HT1080 (cell line): ENCODE measurements around the gene TUBB1. TPM values are rescaled to one million over a fixed set of nuclear protein-coding genes. Genes with fewer than 3 reads are reported as not detected.

ENCODE experiments used
- DNase-seq: peaks from one replicate; pipeline ENCODE4 v3.0.0-alpha.2; 2015; ENCODE audit warnings: low read depth
- total RNA-seq: library from RNA; depleted of rRNA; stranded (reverse); fragments of >200 nt; shearing (Covaris generic); gene quantifications from 2 replicates; pipeline ENCODE4 v1.2.3, GENCODE V29; 2014

The TUBB1 gene
- total RNA-seq, 1 experiment from 2014 or later, result not detected

DNA sequence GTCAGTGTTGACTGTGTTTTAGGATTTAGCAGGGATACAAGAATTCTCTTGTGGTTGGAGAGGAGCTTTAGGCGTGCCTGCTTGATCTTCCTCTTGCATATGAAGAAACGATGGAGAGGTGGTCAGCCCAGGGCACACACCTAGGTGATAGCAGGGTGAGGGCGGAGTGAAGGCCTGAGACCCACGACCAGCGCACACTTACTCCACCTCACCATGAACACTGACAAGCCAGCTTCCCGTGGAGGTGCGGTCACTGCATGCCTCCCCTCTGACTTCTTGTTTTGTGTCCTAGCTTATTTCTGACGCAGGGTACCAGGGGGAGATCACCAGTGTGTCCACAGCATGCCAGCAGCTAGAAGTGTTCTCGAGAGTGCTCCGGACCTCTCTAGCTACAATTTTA, 30.0 kb upstream of the TUBB1 start:
- DNase-seq, result no peak

DNA sequence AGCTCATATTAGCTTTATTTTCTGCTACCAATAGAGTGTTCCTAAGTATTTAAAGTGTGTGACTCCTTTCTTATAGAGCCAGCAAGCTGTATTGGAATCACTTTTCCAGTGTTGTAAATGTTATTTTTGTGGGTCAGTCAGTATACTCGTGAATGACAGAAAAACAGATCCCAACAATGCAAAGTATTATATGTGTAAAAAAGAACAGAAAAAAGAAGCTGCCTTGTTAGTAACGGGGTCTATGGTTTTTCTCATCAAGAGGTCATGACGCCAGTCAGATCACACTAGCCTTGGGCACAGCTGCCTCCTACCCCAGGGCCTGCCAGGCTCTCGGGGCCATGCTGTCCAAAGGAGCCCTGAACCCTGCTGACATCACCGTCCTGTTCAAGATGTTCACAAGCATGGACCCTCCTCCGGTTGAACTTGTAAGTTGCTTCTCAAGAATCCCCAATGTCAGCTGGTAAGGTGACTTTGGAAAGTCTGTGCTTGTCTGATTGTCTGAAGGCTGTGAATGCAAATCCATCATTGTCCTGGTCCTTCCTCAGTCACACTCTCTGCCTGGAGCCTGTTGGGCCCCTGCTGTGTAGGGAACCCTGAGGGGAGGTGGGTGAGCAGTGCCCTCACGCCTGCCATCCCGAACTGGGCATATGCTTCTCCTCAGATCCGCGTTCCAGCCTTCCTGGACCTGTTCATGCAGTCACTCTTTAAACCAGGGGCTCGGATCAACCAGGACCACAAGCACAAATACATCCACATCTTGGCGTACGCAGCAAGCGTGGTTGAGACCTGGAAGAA, 28.4 kb upstream of the TUBB1 start:
- no peak for DNase-seq

DNA sequence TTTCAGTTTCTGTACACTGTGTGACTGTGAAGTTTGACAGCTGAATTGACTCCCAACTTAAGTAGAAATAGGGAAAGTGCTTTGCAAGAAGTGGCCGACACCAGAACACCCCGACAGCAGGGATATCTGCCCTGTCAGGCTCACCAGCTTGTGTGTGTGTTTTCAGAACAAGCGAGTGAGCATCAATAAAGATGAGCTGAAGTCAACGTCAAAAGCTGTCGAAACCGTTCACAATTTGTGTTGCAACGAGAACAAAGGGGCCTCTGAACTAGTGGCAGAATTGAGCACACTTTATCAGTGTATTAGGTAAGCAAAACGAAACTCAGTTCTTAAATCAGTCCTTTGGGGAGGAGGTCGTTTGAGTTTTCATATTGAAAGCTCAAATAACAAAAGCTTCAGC, 27.5 kb upstream of the TUBB1 start:
- DNase-seq, result no peak

DNA sequence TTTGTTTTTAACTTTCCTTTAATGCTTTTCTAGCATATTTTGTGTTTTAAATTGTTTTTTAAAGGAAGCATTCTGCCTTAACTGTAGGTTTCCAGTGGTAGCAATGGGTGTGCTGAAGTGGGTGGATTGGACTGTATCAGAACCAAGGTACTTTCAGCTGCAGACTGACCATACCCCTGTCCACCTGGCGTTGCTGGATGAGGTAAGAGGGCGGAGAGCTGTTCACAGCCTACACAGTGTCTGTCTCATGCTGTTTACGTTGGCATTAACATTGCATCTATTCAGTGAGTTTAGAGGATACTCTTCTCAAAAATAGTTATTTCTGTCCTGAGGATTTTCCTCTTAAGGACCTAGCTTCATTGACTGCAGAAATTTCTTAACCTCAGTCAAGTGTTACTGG, 26.3 kb upstream of the TUBB1 start:
- no peak for DNase-seq

DNA sequence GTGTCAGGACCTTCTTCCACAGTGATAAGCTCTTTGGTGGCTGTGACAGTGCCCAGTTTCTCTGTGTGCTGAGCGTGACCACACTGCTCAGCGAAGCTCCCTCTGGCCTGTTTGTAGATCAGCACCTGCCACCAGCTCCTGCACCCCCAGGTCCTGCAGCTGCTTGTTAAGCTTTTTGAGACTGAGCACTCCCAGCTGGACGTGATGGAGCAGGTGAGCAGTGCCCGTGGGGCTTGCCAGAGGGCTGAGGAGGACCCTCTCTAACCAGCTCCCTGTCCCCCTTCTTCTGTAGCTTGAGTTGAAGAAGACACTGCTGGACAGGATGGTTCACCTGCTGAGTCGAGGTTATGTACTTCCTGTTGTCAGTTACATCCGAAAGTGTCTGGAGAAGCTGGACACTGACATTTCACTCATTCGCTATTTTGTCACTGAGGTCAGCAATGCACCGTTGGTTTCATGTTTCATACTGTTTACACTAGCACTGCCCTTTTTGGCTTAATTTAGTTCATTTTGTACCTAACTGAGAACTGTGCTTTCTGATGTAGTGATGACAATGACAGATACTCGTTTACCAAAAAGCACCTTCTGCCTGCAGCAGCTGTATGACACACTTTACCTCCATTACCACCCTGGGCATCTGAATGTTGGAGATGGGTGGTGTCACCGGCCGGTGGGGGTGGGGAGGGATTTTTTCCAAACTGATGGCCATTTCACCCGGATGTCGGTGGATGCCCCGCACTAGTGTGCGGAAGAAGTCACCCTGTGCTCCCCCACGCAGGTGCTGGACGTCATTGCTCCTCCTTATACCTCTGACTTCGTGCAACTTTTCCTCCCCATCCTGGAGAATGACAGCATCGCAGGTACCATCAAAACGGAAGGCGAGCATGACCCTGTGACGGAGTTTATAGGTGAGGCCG, 25.6 kb upstream of the TUBB1 start:
- DNase-seq, result no peak

DNA sequence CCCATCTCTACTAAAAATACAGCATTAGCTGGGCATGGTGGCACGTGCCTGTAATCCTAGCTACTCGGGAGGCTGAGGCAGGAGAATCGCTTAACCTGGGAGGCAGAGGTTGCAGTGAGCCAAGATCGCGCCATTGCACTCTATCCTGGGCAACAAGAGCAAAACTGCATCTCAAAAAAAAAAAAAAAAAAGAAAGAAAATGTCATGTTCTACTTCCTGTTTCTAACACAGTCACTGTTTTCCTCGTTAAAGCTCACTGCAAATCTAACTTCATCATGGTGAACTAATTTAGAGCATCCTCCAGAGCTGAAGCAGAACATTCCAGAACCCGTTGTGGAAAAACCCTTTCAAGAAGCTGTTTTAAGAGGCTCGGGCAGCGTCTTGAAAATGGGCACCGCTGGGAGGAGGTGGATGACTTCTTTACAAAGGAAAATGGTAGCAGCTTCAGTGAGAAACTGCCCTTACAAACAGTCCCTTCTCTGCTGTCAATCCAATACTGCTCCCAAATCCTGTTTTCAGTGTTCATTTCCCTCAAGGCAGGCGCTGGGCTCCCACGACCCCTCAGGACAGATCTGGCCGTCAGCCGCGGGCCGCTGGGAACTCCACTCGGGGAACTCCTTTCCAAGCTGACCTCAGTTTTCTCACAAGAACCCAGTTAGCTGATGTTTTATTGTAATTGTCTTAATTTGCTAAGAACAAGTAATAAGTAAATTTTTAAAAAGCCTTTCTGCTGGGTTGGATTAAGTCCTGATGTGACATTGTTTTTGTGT, 24.7 kb upstream of the TUBB1 start:
- no peak for DNase-seq

DNA sequence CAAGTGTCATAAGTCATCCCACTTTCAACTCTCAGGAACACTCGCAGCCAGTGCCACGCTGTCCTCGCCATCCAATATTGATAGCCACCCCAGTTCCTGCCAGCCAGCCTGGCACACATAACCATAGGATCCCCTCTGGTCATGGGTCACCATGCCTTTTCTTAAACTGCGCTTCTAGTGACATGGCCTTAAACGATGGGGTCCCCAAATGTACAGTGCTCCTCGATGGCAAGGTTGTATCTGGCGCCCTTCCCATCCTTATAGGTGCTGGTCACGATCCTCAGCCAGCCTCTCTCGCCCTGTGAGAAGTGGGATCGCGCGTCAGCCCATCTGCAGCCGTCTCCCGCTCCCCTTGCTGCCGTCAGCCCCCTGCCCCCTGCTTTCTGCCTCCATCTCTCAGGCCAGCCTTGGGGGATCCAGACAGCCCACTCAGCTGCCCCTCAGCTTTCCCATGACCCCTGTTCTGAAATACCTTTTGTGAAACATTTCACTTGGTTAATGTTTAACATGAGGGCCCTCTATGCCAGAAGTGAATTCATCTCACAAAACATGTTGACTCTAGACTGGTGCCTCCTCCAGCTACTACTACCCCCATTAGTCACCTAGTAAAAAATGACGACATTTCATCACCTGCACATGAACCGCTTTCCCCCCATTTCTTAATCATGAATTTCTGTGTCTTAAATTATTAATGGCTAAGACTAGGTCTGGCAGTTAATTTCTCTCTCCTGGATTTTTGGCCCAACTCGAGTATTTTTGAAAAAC, 23.6 kb upstream of the TUBB1 start:
- DNase-seq, result no peak

DNA sequence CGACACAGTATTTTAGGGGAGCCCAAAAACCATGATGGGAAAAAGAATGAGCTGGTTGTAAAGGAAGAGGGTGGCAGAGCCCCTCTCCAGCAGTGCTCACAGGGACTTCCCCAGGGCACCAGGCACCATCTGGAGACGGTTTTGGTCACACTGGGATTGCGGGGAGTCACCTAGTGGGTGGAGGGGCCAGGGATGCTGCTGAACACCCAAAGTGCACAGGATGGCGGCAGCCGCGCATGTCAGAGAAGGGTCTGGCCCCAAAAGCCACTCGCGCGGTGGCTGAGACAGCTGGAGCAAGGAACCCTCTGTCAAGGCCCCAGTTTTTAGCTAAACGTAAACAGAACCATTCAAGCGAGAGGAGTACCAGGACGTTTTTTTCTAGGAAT, 23.0 kb upstream of the TUBB1 start:
- DNase-seq, result no peak

DNA sequence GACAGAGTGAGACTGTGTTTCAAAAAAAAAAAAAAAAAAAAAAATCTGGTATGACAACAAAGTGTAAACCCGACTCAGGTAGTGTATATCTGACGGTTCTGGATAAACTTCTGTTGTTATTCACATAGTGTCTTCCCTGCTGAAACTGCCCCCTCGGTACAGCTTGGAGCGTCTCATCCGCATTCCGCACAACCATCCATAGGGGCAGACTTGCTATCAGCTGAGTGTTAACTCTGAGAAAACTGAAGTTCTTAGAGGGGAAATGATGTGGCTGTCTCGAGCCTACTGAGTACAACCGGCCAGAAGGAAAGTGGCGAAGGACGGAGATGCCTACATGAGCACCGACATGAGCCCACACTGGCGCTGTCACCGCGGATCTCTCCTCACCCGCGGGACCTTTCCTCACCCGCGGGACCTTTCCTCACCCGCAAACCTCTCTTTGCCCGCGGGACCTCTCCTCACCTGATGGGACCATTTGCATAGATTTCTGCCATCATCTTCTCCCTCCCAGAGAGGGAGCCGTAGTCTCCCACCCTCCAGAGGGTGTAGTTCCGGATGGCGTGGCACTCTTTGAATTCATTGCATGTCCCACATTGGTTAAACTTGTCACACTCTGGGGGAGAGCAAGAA, 22.0 kb upstream of the TUBB1 start:
- no peak for DNase-seq

DNA sequence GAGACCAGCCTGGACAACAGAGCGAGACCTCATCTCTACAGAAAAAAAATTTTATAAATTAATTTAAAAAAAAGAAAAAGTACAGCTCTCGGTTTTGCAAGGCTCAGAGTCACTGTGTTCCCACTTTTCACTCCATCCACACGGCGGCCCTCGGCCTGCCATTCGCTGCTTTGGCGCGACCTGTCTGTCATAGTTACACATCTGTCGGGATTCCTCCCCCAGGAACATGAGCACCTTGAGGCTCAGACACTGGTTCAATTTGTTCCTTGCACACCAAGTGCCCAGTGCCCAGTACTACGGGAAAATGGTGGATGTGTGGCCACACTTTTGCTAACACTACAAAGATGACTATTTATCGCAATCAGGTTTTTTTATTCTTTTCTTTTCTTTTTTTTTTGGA, 20.6 kb upstream of the TUBB1 start:
- DNase-seq, result no peak

DNA sequence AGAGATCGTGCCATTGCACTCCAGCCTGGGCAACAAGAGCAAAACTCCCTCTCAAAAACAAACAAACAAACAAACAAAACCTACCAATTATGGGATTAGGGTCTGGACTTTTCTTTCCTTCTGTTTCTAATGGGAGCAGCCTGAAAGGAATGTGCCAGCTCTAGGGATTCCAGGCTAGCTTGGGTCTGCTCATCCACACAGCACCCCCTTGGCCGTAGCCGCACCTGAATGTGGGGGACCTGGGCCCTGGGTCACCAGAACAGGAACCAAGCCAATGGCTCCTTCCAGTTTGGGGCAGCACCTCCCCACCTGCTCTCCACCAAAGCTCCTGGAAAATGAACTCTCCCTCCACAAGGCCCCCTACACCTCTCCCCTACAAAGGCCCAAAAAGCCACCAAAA, 18.9 kb upstream of the TUBB1 start:
- DNase-seq, result no peak

DNA sequence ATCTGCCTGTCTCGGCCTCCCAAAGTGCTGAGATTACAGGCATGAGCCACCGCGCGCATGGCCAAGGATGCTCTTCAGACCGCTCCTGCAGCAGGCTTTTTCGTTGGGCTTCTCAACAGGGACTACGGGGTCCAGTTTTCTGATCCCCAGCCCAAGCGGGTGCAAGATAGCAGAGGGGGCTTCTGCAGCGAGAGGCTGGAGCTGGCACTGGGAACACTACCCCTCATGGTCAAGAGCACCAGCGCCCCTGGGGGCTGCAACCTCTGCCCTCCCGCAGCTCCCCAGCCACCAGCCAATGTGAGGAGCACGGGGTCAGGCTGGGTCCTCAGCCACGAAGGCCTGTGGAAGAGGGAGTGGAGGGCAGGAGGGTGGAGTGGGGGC, 18.2 kb upstream of the TUBB1 start:
- no peak for DNase-seq

DNA sequence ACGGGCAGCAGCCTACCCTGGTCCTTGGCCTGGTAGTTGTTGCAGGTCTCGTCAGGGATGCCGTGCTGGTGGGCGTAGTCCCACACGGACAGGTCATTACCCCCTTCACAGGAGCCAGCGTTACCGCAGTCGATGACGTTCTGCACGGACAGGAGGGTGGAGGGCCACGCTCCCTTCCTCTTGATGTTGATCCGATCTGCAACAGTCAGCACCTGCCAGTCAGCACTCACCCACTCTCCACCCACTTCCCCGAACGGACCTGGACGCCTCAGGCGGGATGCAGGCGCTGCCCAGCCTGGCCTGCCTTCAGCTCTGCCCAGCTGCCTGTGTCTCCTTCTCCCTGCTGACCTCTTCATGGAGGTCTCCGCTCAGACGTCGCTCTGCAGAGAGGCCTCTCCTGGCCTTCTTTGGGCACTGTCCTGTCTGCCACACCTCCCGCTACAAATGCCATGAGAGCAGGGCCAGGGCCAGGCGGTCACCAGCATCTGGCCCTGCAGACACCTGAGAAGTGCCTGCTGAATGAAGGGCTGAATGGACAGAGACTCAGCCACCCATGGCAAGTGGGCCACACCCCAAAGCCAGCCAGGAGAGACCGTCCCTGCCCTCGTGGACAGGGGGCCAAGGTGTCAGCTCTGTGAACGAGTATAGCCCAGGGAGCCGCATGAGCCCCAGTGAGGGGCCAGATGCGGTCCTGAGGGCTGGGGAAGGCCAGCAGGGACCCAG, 17.6 kb upstream of the TUBB1 start:
- no peak for DNase-seq

DNA sequence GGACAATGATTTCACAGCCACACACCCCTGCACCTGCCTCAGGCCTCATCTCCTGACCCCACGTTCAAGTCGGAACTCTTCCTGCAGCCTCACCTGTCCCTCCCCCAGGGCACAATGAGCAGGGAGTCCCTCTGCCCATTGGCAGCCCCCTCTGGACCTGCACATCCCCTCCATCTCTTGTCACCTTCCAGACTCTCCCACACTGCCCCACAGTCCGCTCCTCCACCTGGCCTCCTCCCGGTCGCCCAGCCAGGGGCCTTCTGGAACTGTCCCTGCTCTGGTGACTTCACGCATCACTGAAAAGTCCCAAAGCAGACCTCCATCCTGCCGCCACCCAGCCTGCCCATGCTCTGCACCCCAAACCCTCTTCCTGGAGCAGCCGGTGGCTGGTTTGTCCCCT, 16.8 kb upstream of the TUBB1 start:
- DNase-seq, result no peak

DNA sequence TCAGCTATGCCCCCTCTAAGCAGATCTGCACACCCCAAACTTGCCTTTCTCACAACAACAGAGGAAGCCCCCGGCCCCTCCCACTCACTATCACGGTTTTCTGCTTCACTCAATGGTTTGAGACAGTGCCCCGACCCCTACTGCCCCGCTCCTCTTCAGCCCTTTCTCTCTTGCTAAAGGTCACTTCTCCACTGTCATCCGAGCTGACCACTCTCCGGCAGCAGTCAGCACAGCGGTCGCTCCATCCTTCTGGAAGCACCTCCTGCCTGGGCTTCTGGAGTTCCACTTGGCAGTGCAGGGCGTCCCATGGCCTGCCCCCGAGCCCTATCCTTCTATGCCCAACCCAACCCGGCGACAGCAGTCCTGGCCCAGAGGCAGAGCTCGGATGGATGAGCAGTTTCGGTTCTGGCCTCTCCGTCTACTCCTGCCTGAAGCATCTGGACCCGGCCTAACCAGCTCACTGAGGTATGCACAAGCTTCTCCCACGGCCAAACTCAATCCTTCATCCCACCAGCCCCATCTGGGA, 16.3 kb upstream of the TUBB1 start:
- DNase-seq, result no peak

DNA sequence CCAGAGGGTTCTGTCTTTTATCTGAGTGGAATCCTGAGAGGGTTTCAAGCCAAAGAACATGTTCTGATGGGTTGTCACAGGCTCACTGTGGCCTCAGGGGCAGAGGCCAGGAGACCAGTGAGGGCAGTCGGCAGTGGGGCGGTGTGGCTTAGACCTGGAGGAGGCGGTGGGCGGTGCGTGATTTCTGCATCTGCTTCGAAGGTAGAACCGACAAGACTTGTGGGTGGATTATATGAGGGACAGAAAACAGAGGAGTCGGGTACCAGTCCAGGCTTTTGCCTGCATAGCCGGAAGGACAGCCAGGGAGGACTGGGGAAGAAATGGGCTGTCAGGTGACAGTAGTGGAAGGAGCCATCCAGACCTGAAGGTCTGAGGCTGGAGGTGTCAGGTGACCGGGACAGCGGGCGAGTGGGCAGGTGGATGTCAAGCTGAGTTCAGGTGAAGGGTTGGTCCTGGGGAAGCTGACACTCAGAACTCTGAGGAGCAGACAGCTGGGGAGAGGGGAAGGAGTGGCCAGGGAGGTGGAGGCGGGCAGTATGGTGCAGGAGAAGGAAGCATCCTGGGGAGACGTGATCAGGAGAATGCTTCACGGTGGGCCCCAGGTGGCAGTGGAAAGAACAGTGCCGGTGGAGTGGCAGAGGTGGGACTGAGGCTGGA, 15.3 kb upstream of the TUBB1 start:
- DNase-seq, result no peak

DNA sequence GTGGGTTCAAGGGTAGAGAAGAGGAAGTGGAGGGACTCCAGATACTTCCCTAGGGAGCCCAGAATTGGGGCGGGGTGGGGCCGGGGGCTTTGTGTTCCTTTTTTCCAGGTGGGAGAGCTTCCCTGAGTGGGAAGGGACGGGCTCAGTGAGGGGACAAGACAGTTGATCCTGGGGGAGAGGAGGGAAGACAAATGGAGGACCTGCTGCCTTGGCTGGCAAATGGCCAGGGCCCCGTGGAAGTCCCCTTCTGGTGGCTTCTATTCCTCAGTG, 14.8 kb upstream of the TUBB1 start:
- DNase-seq, result no peak

DNA sequence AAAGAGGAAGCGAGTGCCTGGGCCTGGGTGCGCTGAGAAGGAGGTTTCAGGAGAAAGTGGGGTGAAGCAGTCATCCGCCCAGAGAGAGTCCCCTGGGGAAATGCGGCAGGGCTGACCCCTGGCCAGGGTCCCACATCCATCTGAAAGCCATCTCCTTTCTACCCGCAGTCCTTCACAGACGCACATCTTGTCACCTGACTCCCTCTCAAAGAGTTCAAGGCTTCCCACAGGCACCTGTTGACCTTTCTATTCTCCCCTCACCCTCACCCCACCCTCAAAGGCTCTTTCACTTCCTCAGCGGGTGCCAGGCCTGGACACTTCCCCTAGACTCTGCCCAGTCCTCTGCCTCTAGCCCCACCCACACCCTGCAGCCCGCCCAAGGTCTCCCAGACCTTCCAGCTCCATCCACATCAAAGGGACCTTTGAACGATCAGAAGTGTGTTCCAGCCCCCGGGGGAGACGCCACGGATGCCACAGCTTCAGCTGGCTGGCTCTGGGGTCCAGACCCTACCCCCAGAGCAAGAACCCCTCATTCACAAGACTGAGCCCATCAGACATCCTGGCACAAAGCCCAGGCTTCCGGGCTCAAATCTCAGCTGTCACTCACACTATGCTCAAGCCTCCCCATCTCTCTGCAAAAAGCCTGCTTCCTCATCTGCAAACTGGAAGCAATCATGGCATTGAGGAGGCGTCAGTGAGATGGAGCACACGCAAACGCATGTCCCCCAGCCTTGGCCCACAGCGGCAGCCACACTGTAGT, 14.3 kb upstream of the TUBB1 start:
- DNase-seq, result no peak
